ENCODE measurements around the gene GMEB2.
"Not testable (repeated sequence)": the region's sequence is repeated elsewhere in the genome, so short reads cannot be mapped to it uniquely, and the experiment has no call there.

The GMEB2 gene

GRCh38 chr20:63613863-63614594 lies 12.9 kb downstream of the GMEB2 start:
- DNase-seq (ENCODE audit: low read depth in 2 of 2) = not testable (repeated sequence)

DNA sequence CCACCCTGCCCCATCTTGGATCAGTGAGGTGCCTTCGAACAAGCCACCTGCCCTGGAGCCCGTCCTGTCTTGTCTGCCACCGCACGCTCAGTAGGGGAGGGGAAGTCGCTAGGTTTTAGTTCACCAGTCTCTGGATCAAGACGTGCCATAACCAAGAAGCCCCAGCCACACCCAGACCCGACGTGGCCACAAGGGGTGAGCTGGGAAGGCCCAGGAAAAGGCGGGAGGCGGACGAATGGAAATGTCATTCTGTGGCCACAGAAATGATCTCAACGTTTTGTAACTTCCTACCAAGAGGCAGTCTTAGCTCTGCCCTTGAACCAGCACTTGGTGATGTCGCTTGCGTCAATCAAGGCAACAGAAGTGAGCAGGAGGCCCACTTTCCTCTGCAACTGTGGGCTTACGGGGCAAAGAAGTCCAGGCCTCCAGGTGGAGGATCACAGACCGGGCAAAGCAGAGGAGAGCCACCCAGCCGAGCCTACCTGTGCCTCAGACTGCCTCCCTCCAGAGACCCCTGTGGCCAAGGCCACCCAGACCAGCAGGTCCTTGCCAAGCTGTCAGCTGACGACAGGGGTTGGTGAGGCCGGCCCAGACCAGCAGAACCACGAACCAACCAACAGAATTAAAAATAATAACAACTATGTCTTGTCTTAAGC lies 14.5 kb downstream of the GMEB2 start:
- DNase-seq (ENCODE audit: low read depth in 2 of 2) = no peak

DNA sequence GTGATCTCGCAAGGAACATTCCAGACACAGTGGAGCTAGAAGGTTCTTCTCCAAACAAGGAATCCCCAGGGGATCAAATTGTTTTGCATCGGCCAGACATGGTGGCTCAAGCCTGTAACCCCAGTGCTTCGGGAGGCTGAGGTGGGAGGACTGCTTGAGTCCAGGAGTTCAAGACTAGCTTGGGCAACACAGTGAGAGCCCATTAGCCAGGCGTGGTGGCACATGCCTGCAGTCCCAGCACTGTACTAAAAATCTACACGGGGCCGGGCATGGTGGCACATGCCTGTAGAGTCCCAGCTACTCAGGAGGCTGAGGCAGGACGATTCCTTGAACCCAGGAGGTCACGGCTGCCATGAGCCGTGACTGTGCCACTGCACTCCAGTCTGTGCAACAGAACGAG lies 15.3 kb downstream of the GMEB2 start:
- DNase-seq (ENCODE audit: low read depth in 2 of 2) = no peak

DNA sequence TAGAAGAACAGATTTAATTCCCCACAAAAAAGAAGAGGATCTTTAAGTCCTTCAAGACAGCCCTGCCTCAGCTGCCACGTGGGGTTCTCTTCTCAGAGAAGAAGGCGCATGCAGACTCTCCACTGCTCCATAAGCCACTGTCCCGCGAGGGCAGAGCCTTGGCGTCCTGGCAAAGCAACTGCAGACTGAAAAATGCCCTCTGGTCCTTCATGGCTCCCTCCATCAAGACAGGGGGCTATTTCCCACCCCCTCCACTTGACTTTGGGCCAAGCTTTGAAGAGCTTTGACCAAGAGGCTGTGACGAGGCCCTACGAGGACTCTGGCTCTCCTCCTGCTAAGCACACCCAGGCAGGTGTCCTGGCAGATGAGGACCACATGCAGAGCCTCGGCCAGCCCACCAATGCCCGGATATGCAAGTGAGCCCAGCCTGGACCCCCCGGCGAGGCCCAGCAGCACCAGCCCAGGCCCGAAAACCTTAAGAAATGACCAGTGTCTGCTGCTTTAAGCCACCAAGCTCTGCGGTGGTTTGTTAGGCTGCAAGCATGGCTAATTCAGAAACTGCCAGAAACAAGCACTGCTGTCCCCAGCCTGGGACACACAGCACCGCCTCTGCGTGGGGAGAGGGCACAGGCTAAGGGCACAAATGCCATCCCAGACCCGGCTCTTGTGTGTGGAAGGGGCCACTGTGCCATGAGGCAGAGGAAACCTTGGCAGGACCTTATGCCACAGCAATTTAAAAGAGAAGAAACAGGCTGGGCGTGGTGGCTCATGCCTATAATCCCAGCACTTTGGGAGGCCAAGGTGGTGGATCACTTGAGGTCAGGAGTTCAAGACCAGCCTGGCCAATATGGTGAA lies 16.1 kb downstream of the GMEB2 start:
- no peak for DNase-seq (ENCODE audit: low read depth in 2 of 2)

DNA sequence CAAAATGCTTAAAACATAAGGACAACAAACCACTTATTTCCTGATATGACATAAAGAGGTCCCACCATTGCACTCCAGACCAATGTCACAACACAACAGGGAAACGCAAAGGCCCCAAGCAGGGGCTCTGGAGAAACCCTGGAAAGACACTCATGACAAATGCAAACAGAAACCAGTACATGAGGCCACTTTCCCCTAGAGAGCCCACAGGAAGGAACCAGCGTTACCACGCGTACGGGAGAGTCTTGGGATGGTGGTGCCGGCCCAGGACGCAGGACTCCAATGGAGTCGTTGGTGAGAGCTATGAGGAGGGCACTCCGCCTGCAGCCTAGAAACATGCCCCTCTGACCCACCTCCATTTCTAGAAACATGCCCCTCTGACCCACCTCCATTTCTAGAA lies 20.2 kb downstream of the GMEB2 start:
- DNase-seq (ENCODE audit: low read depth in 2 of 2) = no peak

DNA sequence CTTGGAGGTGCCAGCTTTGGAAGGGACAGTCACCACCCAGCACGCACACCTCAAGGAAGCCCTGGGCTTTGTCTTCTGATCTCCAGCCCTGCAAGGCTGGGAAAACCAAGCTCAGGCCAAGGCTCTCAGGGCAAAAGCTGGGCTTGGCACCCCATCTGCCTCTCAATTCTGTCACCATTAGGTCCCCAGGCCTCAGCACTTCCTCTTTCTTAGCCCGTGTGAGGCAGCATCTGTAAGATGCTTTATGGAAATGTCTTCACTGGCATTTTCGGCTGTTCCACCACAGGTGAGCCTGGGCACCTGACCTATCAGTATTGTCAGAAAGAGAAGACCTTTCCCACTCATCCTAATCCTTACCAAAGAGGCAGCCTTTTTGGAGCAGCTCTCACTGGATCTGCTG lies 24.6 kb downstream of the GMEB2 start:
- DNase-seq (ENCODE audit: low read depth in 2 of 2) = no peak

DNA sequence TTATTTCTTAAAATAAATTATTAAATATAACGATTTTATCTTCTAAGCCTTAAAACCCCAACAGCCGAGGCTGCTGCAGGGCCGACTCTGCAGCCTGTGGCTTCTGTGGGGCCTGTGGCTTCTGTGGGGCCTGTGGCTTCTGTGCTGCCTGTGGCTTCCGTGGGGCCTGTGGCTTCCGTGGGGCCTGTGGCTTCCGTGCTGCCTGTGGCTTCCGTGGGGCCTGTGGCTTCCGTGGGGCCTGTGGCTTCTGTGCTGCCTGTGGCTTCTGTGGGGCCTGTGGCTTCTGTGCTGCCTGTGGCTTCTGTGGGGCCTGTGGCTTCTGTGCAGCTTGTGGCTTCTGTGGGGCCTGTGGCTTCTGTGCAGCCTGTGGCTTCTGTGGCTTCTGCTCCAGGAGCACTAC lies 25.2 kb downstream of the GMEB2 start:
- DNase-seq (ENCODE audit: low read depth in 2 of 2) = not testable (repeated sequence)

DNA sequence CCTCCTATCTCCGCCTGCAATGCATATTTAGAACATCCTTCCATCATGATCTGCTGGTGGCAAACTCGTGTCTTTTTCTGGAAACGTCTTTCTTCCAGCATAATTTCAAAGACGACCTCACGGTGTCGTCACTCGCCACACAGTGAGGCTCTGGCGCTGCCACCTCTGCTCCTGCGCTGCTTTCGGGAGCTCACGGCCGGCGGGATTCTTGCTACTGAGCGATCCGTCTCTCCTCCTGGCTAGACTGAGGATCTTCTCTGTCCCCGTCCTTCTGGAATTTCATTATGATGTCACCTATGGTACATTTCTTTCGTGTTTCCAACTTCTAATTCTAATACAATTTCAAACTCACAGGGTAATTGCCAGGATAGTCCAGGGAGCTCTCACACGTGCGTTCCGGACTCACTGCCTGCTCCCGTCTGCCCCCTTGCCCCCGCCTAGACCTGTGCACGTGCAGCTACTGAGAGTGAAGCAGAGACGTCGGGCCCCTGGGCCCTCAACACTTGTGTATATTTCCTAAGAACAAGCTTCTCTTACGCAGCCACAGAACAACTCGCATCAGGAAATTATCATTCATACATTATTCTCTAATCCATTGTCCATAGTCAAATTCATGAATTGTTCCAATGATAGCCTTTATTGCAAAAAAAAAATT lies 27.4 kb downstream of the GMEB2 start:
- no peak for DNase-seq (ENCODE audit: low read depth in 2 of 2)

- no peak for DNase-seq (ENCODE audit: low read depth in 2 of 2)
Measured at GRCh38 chr20:63598479-63599395, 28.2 kb downstream of the GMEB2 start.

DNA sequence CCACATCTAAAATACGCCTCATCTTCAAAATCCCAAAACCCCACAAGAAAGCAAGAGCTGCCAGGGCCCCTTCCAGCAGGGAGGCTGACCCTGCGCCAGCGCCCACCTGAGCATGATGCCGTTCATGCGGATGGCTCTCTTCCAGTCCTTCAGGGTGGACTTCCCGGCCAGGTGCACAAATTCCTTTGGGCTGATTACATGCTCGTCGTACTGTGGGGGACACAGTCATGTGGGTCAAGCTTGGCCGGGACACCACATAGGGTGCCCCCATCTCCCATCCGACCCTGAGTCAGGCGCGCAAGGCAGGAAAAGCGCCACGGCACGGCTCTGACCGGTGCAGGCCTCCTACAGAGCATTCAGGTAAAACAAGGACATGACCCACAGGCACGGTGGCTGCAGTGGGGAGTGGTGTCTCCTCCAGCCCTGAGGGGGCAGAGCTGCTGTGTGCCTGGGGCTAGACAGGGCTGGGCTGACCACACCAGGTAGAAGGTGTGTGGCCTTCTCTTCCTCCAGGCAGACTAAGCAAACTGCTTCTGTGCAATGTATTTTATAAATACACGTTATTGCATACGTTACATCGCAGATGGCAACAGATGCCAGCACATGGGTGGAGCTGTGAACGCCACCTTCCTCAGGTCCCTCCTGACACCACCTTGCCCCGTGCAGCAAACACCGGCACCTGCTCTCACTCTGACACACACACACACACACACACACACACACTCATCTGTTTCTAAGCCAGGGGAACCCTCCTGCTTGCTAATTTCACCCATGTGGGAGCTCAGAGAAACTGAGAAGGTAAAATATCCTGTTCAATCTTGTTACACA lies 29.0 kb downstream of the GMEB2 start:
- no peak for DNase-seq (ENCODE audit: low read depth in 2 of 2)

DNA sequence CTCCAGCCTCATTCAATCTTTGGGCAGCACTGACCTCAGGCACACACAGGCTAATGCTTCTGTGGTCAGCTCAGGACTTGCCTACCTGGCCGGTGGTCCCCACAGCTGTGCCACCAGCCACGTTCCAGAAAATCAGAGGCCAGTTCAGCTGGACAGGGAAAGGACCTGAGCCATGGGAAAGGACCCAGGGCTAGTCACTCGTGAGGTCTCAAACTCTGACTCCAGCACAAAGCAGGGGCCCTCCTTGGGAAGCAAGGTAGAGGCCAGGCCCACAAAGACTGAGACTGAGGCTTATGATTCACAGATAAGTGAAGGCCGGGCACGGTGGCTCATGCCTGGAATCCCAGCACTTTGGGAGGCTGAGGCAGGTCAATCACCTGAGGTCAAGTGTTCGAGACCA lies 30.5 kb downstream of the GMEB2 start:
- DNase-seq (ENCODE audit: low read depth in 2 of 2) = no peak

DNA sequence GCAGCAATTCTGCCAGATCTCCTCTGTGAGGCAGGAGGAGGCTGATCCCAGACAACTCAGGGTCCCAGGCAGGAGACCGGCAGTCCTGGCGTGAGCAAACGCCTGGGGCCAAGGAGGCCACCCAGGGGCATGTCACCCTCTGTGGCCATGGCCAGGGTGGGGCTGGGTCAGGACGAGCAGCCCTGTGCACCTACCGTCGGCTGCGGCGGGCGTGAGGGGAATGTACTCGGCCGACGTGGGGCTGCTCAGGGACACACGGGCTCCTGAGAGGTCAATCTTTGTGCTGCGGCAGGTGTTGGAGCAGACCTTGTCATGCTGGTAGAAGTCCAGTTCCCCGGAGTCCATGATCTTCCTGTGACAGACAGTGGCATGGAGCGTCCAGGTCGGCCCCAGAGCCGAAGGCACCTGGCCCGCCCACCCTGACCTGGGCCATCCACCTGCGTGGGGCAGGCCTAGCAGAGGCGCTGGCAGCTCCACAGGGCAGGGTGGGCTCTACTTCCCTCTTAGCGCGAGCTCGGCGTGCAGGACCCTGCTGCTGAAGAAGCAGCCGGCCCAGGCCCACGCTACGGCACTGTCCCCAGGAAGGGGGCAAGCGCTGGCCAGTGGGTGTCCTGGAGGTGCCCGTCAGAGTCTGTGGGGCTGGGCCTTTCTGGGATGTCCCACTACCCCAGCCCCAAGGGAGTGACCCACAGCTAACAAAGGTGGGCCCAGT lies 31.3 kb downstream of the GMEB2 start:
- no peak for DNase-seq (ENCODE audit: low read depth in 2 of 2)

GRCh38 chr20:63594043-63594561 lies 32.8 kb downstream of the GMEB2 start:
- no peak for DNase-seq (ENCODE audit: low read depth in 2 of 2)

DNA sequence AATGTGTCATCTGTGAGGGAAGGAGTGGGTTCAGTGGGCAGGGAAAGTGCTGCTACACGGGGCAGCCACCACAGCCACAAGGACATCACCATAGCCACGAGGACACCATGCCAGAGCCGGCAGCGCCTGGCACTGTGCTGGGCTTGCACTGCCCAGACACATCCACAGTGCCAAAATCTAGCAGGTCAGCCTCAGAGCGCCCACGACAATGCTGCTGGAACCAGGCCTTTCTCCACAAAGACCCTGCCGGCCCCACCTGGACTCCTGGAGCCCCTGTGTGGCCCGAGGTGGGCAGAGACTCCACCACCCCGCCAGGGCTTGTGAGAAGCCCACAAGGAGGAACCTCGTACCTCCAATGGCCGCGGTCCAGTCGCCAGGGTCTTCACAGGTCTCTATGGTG lies 34.2 kb downstream of the GMEB2 start:
- no peak for DNase-seq (ENCODE audit: low read depth in 2 of 2)

GRCh38 chr20:63591786-63592355 lies 35.0 kb downstream of the GMEB2 start:
- DNase-seq (ENCODE audit: low read depth in 2 of 2) = no peak

DNA sequence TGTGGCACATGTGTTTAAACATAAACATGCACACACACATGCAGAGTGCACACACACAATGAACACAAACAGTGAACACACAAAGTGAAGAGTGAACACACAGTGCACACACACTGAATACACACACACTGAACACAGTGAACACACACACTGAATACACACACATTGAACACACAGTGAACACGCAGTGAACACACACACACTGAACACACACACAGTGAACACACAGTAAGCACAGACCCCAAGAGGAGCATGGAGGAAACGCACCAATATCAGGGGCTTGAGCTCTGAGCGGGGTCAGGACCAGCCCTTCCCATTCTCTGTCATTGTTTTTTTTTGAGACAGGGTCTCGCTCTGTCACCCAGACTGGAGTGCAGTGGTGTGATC lies 35.8 kb downstream of the GMEB2 start:
- no peak for DNase-seq (ENCODE audit: low read depth in 2 of 2)

- no peak for DNase-seq (ENCODE audit: low read depth in 2 of 2)
Measured at GRCh38 chr20:63590218-63591146, 36.4 kb downstream of the GMEB2 start.

Data from stimulated activated CD4-positive, alpha-beta T cell treated with anti-CD3 and anti-CD28 coated beads, Interleukin-1b, Interleukin-23, amount 100 ng/mL, for 1 hour (primary cell).